Astrocyte of the spinal cord (primary cell): ENCODE measurements around the gene CUBN.

Experiments
- DNase-seq: peaks from one replicate; pipeline ENCODE4 v3.0.0; 2011; ENCODE audit warnings: low read depth, low spot score
- H3K4me3 ChIP-seq: 2 replicates; pipeline ENCODE4 v1.5.1; 2011; ENCODE audit warnings: low read depth, mild to moderate bottlenecking, low read length, moderate library complexity
- in situ Hi-C: cut with HindIII; loops from 2 replicates; pipeline ENCODE4 v1.10.0; 2017; ENCODE audit warnings: low sequenced_read_pairs
- TF ChIP-seq, protein P1 (sequence below): IDR thresholded peaks from 2 replicates; pipeline ENCODE4 v1.5.1; 2012; ENCODE audit warnings: low read depth, mild to moderate bottlenecking, low read length, inconsistent platforms

The CUBN gene

DNA sequence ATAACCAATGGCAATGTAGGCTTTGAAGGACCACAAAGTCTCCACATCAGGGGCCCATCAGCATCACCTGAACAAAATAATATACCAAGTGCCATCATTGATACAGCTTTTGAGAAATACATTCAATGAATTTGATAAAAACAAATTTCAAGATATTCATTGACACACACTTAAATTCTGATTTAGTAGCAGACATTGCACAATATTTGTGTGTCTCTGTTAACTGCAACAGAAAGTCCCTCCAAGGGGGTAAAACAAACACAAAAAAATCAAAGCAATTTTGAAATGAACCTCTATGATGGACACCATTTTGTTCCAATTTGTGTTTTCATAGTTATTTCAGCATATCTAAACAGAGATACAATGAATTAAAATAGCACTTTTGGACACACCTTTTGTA lies 225.6 kb downstream of the CUBN start:
- H3K4me3 ChIP-seq: no peak overlapping the region
- in situ Hi-C loops: no loop called here
- TF ChIP-seq, protein P1, sequence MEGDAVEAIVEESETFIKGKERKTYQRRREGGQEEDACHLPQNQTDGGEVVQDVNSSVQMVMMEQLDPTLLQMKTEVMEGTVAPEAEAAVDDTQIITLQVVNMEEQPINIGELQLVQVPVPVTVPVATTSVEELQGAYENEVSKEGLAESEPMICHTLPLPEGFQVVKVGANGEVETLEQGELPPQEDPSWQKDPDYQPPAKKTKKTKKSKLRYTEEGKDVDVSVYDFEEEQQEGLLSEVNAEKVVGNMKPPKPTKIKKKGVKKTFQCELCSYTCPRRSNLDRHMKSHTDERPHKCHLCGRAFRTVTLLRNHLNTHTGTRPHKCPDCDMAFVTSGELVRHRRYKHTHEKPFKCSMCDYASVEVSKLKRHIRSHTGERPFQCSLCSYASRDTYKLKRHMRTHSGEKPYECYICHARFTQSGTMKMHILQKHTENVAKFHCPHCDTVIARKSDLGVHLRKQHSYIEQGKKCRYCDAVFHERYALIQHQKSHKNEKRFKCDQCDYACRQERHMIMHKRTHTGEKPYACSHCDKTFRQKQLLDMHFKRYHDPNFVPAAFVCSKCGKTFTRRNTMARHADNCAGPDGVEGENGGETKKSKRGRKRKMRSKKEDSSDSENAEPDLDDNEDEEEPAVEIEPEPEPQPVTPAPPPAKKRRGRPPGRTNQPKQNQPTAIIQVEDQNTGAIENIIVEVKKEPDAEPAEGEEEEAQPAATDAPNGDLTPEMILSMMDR: no peak
- no peak for DNase-seq

DNA sequence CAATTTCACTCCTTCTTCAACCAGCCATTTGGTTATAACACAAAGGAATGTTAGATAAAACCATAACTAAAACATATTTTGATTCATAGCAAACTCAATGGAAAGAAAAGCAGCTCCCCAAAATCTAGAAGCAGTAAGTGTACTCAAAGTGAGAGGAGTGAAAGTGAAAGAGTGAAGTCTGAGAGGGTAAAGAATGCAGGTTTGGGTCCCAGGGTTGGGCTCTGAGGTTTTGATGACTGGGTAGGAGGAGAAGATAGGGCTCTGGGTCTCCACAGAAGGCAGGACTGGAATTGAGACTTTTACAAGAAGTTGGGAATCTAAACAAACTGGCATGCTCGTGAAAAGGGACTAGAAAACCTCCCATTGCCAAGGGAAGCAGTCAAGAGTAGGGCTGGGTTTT lies 227.0 kb downstream of the CUBN start:
- in situ Hi-C loops: no loop called here
- TF ChIP-seq, protein P1: no peak
- H3K4me3 ChIP-seq: no peak overlapping the region
- no peak for DNase-seq

DNA sequence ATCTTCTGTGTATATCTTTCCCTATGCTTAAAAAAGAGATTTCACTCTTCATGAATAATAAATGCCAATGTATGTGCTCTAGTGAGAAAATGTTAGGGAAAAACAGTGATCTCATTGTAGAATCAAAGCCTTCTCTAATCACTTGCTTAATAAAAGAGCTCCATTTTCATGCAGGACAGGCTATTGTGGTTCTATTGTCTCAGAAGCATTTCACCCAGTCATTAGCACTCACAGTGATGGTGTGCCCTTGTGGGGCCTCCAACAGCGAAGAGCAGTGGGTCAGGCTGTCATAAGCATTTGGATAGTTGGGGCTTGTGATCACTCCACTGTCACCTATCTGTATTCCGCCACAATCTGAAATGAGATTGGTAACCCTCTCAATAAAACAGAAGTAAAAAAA lies 228.5 kb downstream of the CUBN start:
- no peak overlapping the region for H3K4me3 ChIP-seq
- DNase-seq: no peak
- TF ChIP-seq, protein P1: no peak
- in situ Hi-C loops: no loop called here

DNA sequence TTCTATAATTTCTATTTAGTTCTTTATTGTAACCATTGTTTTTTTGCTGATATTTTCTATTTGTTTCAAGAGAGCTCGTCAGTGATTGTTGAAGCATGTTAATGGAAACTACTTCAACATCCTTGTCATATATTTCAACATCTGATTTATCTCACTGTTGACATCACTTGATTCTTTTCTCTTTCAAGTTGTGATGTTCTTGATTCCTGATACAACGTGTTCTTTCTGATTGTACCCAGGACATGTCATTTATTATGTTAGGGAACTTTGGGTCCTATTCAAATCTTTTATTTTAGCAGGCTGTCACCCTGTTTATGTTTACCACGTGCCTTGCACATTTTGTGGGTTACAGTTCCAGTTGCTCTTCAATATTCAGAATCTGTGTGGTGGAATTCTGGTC lies 232.6 kb downstream of the CUBN start:
- no peak for DNase-seq
- no peak overlapping the region for H3K4me3 ChIP-seq
- TF ChIP-seq, protein P1: no peak
- in situ Hi-C loops: no loop called here

DNA sequence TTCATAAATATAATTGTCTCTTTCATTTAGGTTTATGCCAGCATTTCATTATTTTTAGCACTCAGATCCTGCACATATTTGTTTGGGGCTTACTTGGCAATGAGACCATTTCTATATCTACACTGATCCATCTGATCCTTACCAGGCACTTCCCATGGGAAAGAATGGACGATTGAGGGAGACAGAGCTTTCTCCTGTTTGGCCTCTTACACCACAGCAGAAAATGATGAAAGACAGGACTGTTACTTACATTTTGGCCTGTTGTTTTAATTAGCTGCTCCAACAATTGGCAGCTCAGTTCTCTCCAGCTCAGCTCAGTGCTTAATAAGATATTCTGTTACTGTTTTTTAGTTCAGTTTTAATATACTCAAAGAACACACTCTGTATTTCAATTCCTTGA lies 234.8 kb downstream of the CUBN start:
- H3K4me3 ChIP-seq: no peak overlapping the region
- in situ Hi-C loops: no loop called here
- no peak for DNase-seq
- TF ChIP-seq, protein P1: no peak

DNA sequence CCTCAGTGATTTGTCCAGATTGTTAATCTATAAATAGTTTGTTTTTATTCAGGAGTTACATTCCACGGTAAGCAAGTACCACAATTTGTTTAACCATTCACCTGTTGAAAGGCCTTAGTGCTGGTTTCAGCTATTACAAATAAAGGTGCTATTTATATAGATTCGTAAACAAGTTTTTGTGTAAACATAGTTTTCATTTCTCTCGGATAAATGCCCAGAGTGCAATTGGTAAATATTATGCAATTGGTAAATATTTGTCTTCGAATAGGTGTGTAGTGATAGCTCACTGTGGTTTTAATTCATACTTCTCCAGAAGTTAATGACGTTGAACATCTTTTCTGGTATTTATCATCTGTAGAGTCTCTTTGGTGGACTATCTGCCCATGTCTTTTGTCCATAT lies 235.9 kb downstream of the CUBN start:
- H3K4me3 ChIP-seq: no peak overlapping the region
- TF ChIP-seq, protein P1: no peak
- in situ Hi-C loops: no loop called here
- no peak for DNase-seq
